ENCODE data around the gene ARHGEF17.

The ARHGEF17 gene

GRCh38 chr11:73389134-73389525 is 81.1 kb downstream of the ARHGEF17 start:
- no peak for TF ChIP-seq CTCF (IDR thresholded peaks at IDR 0.05; ENCODE audit: unreplicated experiment in 3 of 3)
- no peaks in the 10 kb centered on the region for H3K9me3 Mint-ChIP-seq
- no peaks in the 10 kb centered on the region for H3K36me3 Mint-ChIP-seq (ENCODE audit: low read depth)
- peak overlapping the region in 1 of 3 experiments; percentile 48 for H3K27ac Mint-ChIP-seq
- no peak overlapping the region for H3K4me3 Mint-ChIP-seq
- H3K27me3 Mint-ChIP-seq (ENCODE audit: low read depth): peaks cover 4% of the 10 kb centered on the region
- peaks cover 52% of the 10 kb centered on the region for H3K4me1 Mint-ChIP-seq

- Mint-ChIP-seq H3K27me3 (ENCODE audit: low read depth) (peaks cover 4% of the 10 kb centered on the region), H3K4me3 (no peak overlapping the region), H3K36me3 (ENCODE audit: low read depth) (no peaks in the 10 kb centered on the region), H3K4me1 (peaks cover 44% of the 10 kb centered on the region), H3K9me3 (no peaks in the 10 kb centered on the region), H3K27ac (peak overlapping the region in 1 of 3 experiments; percentile 15)
- no peak for TF ChIP-seq CTCF (IDR thresholded peaks at IDR 0.05; ENCODE audit: unreplicated experiment in 3 of 3)
Observed at GRCh38 chr11:73389916-73390315, 81.8 kb downstream of the ARHGEF17 start.

GRCh38 chr11:73390601-73391565 is 82.8 kb downstream of the ARHGEF17 start:
- no peak for TF ChIP-seq CTCF (IDR thresholded peaks at IDR 0.05; ENCODE audit: unreplicated experiment in 3 of 3)
- H3K9me3 Mint-ChIP-seq: no peaks in the 10 kb centered on the region
- peaks cover 4% of the 10 kb centered on the region for H3K27me3 Mint-ChIP-seq (ENCODE audit: low read depth)
- H3K27ac Mint-ChIP-seq: no peak overlapping the region
- H3K4me3 Mint-ChIP-seq: no peak overlapping the region
- peaks cover 35% of the 10 kb centered on the region for H3K4me1 Mint-ChIP-seq
- H3K36me3 Mint-ChIP-seq (ENCODE audit: low read depth): no peaks in the 10 kb centered on the region

GRCh38 chr11:73391665-73392064 is 83.6 kb downstream of the ARHGEF17 start:
- Mint-ChIP-seq H3K4me3 (no peak overlapping the region), H3K27ac (no peak overlapping the region), H3K36me3 (ENCODE audit: low read depth) (no peaks in the 10 kb centered on the region), H3K4me1 (peaks cover 35% of the 10 kb centered on the region), H3K27me3 (ENCODE audit: low read depth) (peaks cover 4% of the 10 kb centered on the region), H3K9me3 (no peaks in the 10 kb centered on the region)
- no peak for TF ChIP-seq CTCF (IDR thresholded peaks at IDR 0.05; ENCODE audit: unreplicated experiment in 3 of 3)

GRCh38 chr11:73392108-73393010 is 84.3 kb downstream of the ARHGEF17 start:
- Mint-ChIP-seq H3K36me3 (ENCODE audit: low read depth) (no peaks in the 10 kb centered on the region), H3K9me3 (no peaks in the 10 kb centered on the region), H3K27ac (peak overlapping the region in 1 of 3 experiments; percentile 54), H3K27me3 (ENCODE audit: low read depth) (peaks cover 7% of the 10 kb centered on the region), H3K4me1 (peaks cover 31% of the 10 kb centered on the region), H3K4me3 (no peak overlapping the region)
- no peak for TF ChIP-seq CTCF (IDR thresholded peaks at IDR 0.05; ENCODE audit: unreplicated experiment in 3 of 3)

Measured in nephron (organoid).